ENCODE results near the gene AACS. TPM values are rescaled to one million over a fixed set of nuclear protein-coding genes. Genes with fewer than 3 reads are reported as not detected.

The AACS gene
- total RNA-seq, 1 donor from 2014 or later, result 16.6 TPM

DNA sequence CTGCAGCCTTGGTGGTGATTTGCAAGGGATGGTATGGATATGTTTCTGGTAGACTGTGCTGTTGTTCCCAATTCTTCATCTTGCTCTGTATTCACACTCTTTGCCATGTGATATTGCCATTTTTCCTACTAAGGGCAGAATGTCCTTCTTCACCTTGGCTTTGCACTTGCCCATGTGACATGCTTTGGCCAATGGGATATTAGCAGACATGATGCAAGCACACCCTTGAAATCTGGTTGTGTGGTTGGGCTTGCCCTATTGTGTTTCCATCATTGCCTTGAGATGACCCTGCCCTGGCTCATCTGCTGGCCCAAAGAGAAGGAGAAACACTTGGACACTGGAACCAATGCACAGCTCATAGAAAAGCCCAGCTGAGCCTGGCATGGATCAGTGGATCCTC is 110.3 kb downstream of the AACS start:
- no peak overlapping the region for H3K4me3 Mint-ChIP-seq
- no peaks in the 10 kb centered on the region for H3K36me3 Mint-ChIP-seq

DNA sequence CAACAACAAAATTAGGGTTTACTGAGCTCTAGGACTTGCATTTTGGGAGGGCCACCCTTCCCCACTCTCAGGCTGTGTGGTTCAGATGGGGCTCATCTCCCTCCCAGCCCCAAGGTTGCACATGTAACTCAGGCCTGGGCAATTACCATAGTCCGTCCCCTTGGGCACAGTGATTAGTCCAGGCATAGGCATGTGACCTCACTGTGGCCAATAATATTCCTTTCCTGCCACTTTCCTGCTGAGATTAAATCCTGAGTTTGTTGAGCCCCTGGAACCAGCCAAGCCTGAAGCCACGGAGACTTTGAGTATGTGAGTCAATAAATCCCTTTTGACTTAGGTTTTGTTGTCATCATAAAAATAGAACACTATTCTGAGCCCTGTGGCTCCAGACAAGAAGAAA is 113.0 kb downstream of the AACS start:
- Histone ChIP-seq H3K79me2 (ENCODE audit: low read depth) (no peaks in the 10 kb centered on the region), H3K27me3 (peaks cover 12% of the 10 kb centered on the region), H3K4me1 (no peaks in the 10 kb centered on the region), H3K27ac (no peak overlapping the region), H3F3A (ENCODE audit: low read depth) (peaks cover under 1% of the 10 kb centered on the region), H3K36me3 (no peaks in the 10 kb centered on the region), H3K9ac (no peak overlapping the region), H2AFZ (replicated peaks) (no peak overlapping the region), H3K4me2 (no peak overlapping the region), H3K9me3 (ENCODE audit: low read depth) (no peaks in the 10 kb centered on the region), H3K4me3 (no peak overlapping the region), H4K20me1 (ENCODE audit: low read depth) (no peaks in the 10 kb centered on the region)
- Mint-ChIP-seq H3K27ac (no peak overlapping the region), H3K36me3 (no peaks in the 10 kb centered on the region), H3K4me3 (no peak overlapping the region), H3K4me1 (peaks cover 2% of the 10 kb centered on the region), H3K9me3 (peaks cover 2% of the 10 kb centered on the region), H3K27me3 (ENCODE audit: insufficient read depth, low read depth) (peaks cover 17% of the 10 kb centered on the region)
- DNase-seq (ENCODE audit: low spot score), result no peak
- TF ChIP-seq, protein P1, sequence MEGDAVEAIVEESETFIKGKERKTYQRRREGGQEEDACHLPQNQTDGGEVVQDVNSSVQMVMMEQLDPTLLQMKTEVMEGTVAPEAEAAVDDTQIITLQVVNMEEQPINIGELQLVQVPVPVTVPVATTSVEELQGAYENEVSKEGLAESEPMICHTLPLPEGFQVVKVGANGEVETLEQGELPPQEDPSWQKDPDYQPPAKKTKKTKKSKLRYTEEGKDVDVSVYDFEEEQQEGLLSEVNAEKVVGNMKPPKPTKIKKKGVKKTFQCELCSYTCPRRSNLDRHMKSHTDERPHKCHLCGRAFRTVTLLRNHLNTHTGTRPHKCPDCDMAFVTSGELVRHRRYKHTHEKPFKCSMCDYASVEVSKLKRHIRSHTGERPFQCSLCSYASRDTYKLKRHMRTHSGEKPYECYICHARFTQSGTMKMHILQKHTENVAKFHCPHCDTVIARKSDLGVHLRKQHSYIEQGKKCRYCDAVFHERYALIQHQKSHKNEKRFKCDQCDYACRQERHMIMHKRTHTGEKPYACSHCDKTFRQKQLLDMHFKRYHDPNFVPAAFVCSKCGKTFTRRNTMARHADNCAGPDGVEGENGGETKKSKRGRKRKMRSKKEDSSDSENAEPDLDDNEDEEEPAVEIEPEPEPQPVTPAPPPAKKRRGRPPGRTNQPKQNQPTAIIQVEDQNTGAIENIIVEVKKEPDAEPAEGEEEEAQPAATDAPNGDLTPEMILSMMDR (IDR thresholded peaks at IDR 0.05), result no peak
- TF ChIP-seq EZH2phosphoT487 (IDR thresholded peaks at IDR 0.05) (no peak), EZH2 (IDR thresholded peaks at IDR 0.05) (no peak)

More for the DNA sequence above, 110.3 kb downstream of the AACS start:
- H3K36me3 ChIP-seq, result no peaks in the 10 kb centered on the region
- H3K27me3 Mint-ChIP-seq (ENCODE audit: insufficient read depth, low read depth), result peaks cover 7% of the 10 kb centered on the region
- no peaks in the 10 kb centered on the region for H3K9me3 ChIP-seq (ENCODE audit: low read depth)
- no peak overlapping the region for H3K4me2 ChIP-seq
- TF ChIP-seq EZH2 (IDR thresholded peaks at IDR 0.05) (no peak), EZH2phosphoT487 (IDR thresholded peaks at IDR 0.05) (no peak)
- TF ChIP-seq, protein P1 (IDR thresholded peaks at IDR 0.05), result no peak
- DNase-seq (ENCODE audit: low spot score), result no peak
- H3K27me3 ChIP-seq, result no peaks in the 10 kb centered on the region
- no peaks in the 10 kb centered on the region for H3K4me1 ChIP-seq
- no peaks in the 10 kb centered on the region for H3K4me1 Mint-ChIP-seq
- H2AFZ ChIP-seq (replicated peaks), result no peak overlapping the region
- H3K27ac Mint-ChIP-seq, result no peak overlapping the region
- no peaks in the 10 kb centered on the region for H3K79me2 ChIP-seq (ENCODE audit: low read depth)
- H3F3A ChIP-seq (ENCODE audit: low read depth), result no peaks in the 10 kb centered on the region
- H3K4me3 ChIP-seq, result no peak overlapping the region
- H3K27ac ChIP-seq, result no peak overlapping the region
- H4K20me1 ChIP-seq (ENCODE audit: low read depth), result no peaks in the 10 kb centered on the region
- H3K9me3 Mint-ChIP-seq, result peaks cover 2% of the 10 kb centered on the region
- no peak overlapping the region for H3K9ac ChIP-seq

DNA sequence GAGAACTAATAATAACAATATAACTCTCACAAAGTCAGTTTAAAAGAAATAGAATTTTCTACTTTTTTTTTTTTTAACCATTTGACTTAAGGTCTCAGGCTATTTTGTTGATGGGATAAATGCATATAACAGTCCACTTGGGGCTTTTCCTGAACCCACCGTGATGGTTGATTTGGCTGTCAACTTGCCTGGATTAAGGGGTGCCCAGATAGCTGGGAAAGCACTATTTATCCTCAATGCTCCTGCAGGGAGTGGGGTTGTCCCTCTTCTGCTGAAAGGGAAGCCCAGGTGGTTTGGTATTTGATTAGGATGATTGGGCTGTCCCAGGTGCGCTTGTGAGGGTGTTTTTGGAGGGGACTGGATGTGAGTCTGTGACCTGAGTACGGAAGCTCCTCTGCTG is 114.9 kb downstream of the AACS start:
- H3K27me3 Mint-ChIP-seq (ENCODE audit: insufficient read depth, low read depth), result peaks cover 27% of the 10 kb centered on the region

More for the DNA sequence above, 114.9 kb downstream of the AACS start:
- Histone ChIP-seq H3K79me2 (ENCODE audit: low read depth) (no peaks in the 10 kb centered on the region), H4K20me1 (ENCODE audit: low read depth) (peaks cover 13% of the 10 kb centered on the region), H3K27me3 (peaks cover 22% of the 10 kb centered on the region), H3F3A (ENCODE audit: low read depth) (peaks cover 19% of the 10 kb centered on the region), H3K4me1 (peaks cover 18% of the 10 kb centered on the region), H3K4me2 (no peak overlapping the region), H3K9ac (no peak overlapping the region), H3K36me3 (no peaks in the 10 kb centered on the region), H3K9me3 (ENCODE audit: low read depth) (no peaks in the 10 kb centered on the region), H3K27ac (no peak overlapping the region), H2AFZ (replicated peaks) (no peak overlapping the region), H3K4me3 (no peak overlapping the region)
- Mint-ChIP-seq H3K4me3 (no peak overlapping the region), H3K27ac (no peak overlapping the region), H3K36me3 (no peaks in the 10 kb centered on the region), H3K9me3 (peaks cover 2% of the 10 kb centered on the region), H3K4me1 (peaks cover 15% of the 10 kb centered on the region)
- no peak for TF ChIP-seq EZH2phosphoT487 (IDR thresholded peaks at IDR 0.05)
- no peak for TF ChIP-seq EZH2 (IDR thresholded peaks at IDR 0.05)
- TF ChIP-seq, protein P1 (IDR thresholded peaks at IDR 0.05), result no peak
- no peak for DNase-seq (ENCODE audit: low spot score)

All from neural progenitor cell (in vitro differentiated cells).